GM12865 (cell line): Measurements from ENCODE around the gene IL1RN.

ENCODE experiments used
- DNase-seq: peaks from one replicate; pipeline ENCODE4 v3.0.0; 2010; ENCODE audit warnings: low read depth
- H3K4me3 ChIP-seq: 2 replicates; pipeline ENCODE4 v1.5.1; 2011; ENCODE audit warnings: mild to moderate bottlenecking, low read depth, low read length, control low read depth
- TF ChIP-seq, protein P1 (sequence below): IDR thresholded peaks from 2 replicates; pipeline ENCODE4 v1.5.1; 2011; ENCODE audit warnings: low read length, control low read depth, low read depth, inconsistent platforms; ENCODE audit not compliant: insufficient read depth; ENCODE audit errors: missing control alignments

Gene IL1RN

DNA sequence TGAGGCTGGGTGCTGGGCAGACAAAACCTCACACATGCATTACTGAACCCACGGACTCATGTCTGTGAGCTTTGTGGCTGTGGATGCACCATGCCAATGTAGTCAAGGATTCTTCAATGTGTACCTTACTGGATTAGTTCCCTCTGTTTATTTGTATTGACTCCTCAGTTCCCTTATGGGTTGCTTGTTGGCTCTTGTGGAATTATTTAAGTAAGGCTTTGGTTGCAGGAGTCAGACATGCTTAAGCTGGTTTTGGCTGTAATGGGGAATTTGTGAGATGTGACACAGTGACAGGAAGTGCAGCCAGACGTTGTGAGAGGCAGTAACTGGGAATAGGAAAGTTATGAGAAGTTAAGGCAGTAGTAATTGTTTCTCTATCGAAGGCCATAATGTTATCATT, 13.6 kb upstream of the IL1RN start:
- H3K4me3 ChIP-seq, result no peak overlapping the region

GRCh38 chr2:113114224-113114945, 13.0 kb upstream of the IL1RN start:
- TF ChIP-seq, protein P1, sequence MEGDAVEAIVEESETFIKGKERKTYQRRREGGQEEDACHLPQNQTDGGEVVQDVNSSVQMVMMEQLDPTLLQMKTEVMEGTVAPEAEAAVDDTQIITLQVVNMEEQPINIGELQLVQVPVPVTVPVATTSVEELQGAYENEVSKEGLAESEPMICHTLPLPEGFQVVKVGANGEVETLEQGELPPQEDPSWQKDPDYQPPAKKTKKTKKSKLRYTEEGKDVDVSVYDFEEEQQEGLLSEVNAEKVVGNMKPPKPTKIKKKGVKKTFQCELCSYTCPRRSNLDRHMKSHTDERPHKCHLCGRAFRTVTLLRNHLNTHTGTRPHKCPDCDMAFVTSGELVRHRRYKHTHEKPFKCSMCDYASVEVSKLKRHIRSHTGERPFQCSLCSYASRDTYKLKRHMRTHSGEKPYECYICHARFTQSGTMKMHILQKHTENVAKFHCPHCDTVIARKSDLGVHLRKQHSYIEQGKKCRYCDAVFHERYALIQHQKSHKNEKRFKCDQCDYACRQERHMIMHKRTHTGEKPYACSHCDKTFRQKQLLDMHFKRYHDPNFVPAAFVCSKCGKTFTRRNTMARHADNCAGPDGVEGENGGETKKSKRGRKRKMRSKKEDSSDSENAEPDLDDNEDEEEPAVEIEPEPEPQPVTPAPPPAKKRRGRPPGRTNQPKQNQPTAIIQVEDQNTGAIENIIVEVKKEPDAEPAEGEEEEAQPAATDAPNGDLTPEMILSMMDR, result no peak
- no peak for DNase-seq
- no peak overlapping the region for H3K4me3 ChIP-seq

More for the DNA sequence above, 13.6 kb upstream of the IL1RN start:
- TF ChIP-seq, protein P1, result no peak
- no peak for DNase-seq

DNA sequence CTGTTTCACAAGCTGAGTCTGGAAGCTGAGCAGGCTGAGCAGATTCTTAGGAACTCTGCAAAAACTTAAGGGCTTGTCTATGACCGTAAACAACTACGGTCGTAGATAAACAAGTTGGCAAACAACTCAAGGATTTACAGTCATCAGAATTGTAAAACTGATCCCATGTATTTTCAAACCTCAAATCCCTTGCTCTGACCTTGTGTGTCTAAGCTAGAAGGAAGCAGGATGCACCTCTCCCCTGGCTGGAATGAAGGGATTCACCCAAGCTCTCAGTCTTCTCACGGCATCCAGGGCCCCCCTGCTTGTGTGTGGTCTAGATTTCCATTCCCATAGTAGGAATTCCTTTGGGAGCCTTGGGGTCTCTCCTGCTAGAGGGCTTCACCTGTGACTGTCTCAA, 12.4 kb upstream of the IL1RN start:
- no peak for DNase-seq
- H3K4me3 ChIP-seq, result no peak overlapping the region
- TF ChIP-seq, protein P1, result no peak

GRCh38 chr2:113116100-113116958, 11.1 kb upstream of the IL1RN start:
- TF ChIP-seq, protein P1, result no peak
- peak; percentile 54 for DNase-seq
- H3K4me3 ChIP-seq, result no peak overlapping the region

DNA sequence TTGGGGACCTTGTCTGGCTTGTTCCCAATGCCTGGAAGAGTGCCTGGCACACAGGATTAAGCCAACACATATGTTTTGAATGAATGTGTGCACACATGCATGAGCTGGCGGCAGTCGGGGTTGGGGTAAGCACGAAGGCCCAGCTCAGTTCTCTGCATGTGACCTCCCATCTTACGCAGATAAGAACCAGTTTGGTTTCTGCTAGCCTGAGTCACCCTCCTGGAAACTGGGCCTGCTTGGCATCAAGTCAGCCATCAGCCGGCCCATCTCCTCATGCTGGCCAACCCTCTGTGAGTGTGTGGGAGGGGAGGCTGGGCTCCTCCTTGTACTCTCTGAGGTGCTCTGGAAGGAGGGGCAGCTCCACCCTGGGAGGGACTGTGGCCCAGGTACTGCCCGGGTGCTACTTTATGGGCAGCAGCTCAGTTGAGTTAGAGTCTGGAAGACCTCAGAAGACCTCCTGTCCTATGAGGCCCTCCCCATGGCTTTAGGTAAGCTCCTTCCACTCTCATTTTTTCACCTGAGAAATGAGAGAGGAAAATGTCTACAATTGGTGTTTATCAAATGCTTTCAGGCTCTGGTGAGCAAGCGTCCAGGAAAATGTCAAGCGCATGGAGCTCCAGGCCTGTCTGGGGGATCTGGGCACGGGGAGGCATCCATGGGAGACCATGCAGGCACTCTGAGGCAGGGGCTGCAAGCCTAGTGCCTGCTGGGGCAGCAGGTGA, 9.7 kb upstream of the IL1RN start:
- DNase-seq, result no peak
- H3K4me3 ChIP-seq, result no peak overlapping the region
- TF ChIP-seq, protein P1, result no peak

- TF ChIP-seq, protein P1, result no peak
- no peak for DNase-seq
- no peak overlapping the region for H3K4me3 ChIP-seq
These were observed 9.1 kb upstream of the IL1RN start for GRCh38 chr2:113118263-113118657.
